Measurements from ENCODE around the gene GGT1.
"Not testable (repeated sequence)": the region's sequence is repeated elsewhere in the genome, so short reads cannot be mapped to it uniquely, and the experiment has no call there.

GGT1 gene

DNA sequence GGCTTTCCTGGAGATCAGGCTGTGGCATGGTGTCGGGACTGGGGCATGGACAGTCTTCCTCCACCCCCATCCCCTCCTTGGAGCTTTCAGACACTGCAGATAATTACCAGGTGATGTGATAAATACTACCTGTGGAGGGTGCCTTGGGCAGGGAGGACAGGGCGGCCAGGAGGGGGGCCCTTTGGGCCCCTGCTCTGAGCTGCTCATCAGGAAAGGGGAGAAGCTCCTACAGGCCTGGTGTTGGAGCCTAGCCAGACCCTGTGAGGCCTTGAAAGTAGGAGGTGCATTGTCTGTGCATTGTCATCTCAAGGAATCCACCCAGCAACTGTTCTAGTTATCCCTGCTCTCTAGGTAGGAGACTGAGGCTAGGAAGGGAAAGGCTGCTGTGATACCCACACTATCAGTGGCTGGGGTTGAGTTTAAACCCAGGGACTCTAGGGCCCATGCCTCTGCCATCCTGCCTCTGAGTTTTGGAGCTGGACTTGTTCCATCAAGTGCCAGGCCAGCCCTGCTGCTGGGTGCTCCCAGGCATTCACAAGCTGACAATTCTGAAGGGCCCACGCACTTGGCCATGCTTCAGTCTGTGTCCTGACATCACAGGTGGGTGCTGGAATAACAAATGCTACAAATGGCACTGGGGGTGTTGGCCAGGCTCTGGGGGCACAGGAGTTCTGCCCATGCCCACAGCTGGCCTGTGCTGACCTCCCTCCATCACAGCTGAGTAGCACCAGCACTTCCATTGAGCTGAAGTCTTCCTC lies 2.9 kb upstream of the GGT1 start:
- DNase-seq, result not testable (repeated sequence)

DNA sequence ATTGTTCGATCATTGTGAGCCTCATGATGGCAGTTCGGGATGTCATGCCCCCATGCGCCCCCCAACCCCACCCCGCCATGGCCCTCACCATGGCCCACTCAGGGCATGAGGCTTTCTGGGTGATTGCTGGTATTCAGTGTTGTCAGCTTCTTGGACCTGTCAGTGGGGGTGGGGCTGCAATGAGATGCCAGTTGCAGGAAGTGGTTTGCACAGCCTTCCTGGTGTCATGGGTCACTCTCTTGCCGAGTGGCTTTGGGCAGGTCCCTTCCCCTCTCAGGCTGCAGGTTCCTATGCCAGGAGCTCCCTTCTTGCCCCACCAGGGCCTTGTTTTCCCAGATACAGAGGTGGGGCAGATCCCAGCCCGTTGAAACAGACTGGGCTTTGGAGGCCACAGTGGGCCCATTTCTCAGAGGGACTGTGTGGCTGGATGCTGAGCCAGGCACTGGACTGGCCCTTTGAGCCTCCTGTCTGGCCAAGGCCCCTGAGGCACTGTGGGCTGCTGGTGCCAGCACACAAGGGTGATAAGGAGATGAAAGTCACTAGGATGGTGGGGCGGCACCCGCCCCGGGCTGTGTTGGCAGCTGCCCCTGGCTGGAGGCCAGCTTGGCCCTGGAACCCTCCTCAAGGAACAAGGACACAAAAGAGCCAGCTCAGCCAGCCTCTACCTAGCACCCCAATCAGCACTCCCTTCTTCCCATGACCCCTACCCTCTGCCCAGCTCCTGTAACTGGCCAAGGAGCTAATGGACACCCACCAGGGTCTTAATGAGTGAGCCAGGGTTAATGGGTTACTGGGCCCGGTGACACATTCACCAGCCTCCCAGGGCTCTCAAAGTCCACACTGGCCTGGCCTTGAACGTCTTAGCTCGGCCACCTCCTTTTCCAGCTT lies 1.5 kb upstream of the GGT1 start:
- peak; percentile 42 for DNase-seq

DNA sequence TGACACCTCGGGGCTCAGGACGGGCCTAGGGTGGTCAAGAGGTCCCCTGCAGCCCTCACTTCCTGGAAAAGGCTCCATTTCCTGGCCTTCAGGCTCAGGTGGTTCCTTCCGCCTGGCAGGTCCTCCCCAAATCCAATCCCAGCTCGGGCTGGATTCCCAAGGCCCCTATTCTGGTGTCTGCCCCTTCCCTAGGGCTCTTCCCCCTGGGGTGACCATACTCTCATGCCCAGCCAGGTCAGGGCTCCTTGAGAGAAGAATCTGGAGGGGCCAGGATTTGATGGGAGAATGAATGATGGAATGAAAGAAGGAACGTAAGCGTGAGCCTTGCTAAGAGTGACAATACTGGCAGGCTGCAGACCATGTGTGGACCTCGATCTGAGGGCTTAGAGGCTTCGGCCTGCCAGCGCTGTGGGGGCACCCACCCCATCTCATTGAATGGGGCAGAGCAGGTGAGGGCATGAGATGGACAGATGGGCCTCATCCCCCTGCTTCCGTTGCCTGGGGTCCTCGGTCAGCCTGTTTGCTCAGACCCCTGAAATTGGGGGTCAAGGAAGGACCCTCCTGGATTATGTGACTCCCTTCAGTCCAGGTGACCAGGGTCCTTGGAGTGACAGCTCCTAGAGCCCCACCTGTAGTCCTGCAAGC lies 766 bp upstream of the GGT1 start:
- DNase-seq, result not testable (repeated sequence)

DNA sequence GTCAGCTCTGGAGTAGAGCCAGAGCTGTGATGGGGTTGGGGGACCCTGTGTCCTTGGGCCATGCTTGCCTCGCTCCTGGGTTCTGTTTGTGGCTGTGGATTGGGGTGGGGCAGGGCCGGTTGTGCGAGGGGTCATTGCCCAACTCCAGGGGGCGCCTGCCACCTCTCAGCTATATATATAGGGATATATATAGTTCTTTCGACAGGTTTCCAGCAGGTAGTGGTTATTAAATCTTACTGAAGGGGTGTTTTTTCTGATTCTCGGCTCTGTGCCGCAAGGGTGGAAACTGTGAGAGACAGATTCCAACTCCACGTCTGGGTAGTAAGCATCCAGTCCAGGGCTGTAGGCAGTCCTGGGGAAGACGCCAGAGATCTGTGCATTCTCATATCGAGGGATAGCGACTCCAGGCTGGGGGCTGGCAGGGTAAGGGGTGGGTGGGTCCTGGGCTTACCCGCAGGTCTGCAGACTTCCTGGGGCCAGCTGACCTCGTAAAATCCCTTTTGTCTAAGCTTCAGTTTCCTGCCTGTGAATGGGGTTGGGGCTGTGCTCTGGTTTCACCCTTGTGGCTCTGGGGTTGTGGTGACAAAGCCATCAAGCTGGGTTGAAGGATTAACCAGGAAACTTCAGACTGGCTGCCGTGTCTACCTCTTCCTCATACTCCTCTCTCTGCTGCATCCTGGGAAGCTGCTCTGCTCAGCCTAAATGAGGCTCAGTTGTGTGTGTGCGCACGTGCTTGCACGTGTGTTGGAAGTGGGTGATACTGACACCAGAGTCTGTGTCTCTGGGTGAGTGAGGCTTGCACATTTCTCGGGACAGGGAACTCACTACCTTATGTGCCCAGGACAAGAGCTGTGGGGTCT lies 1.0 kb downstream of the GGT1 start:
- peak; percentile 68 for DNase-seq

DNA sequence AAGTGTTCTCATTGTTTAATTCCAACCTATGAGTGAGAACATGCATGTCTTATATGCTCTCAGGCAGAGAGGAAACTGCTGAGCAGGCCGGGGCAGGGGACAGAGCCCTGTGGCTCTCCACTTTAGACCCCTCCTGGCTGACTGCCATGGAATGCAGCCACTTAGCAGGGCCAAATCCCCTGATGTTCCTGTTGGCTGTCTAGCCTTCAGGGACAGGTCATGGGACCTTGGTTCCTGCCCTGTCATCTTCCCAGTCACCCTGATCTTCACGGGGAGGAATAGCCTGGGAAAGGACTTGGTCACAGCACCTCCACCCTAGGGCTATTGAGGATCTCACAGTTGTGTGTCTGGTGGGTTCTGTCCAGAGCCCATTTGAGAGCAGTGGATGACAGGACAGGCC lies 3.3 kb downstream of the GGT1 start:
- DNase-seq, result not testable (repeated sequence)

DNA sequence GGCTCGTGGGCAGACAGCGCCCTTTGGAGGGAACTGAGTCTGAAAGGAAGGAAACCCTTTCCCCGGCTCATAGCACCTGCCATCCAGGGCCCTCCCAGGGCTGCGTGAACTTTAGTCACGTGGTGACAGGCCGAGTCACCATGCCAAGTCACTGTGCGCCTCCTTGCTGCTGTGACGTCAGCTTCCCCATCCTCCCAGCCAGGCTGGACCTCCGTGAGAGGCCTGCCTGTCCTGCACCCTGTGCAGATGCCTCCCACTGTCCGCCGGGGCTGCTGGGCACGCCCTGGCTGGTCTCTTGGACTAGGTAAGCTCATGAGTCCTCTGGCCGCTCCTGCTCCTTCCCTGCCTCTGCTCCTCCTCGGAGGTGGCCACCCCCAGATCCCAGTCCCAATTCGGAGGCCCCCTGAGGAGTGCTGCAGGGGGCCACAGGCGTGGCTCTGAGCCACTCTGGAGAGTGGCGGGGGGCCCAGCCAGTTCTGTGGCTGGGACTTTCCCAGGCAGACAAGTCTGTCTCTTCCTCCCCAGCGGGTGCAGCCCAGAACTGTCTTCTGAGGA lies 4.5 kb downstream of the GGT1 start:
- peak; percentile 41 for DNase-seq

DNA sequence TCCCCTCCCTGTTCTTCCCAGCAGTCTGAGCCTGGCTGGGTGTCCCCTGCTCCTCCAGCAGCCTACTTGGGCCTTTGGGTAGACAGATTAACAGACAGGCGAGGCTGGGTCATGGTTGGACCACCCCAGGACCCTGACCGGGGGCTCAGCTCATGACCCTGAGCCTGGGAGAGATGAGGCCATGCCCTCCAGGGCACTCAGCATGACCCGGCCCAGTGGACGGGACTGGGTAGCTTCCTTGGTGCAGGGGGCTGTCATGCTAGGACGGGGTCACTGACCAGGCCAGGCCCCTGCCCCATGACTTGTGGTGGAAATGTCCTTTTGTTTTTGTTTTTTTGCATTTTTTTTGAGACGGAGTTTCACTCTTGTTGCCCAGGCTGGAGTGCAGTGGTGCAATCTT lies 5.3 kb downstream of the GGT1 start:
- not testable (repeated sequence) for DNase-seq

DNA sequence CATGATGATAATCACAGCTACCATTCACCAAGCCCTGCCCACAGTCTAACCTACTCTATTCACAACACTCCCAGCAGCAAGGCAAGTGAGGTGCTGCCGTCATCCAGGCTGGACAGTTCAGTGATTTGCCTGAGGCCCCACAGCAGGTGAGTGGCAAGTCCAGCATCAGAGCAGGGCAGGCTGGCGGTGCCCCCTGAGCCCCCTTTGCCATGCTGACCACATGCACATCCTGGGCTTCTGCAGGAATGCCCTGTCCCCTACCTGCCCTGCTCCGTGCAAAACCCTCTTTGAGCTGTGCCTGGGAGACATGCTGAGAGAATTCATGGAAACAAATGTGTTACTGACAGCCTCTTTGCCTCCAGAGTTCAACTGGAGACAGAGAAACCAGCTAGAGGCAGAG lies 6.9 kb downstream of the GGT1 start:
- DNase-seq, result not testable (repeated sequence)

DNA sequence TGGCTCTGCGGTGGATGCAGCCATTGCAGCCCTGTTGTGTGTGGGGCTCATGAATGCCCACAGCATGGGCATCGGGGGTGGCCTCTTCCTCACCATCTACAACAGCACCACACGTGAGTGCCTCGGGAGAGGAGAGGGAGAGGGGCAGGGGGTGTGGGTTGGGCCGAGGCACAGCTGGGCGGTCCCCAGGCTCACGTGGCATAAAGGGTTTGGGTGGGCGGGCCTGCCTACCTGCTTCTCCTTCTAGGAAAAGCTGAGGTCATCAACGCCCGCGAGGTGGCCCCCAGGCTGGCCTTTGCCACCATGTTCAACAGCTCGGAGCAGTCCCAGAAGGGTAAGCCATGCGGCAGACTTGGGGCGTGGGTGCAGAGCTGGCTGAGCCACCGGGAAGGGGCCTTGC lies 11.8 kb downstream of the GGT1 start:
- not testable (repeated sequence) for DNase-seq

DNA sequence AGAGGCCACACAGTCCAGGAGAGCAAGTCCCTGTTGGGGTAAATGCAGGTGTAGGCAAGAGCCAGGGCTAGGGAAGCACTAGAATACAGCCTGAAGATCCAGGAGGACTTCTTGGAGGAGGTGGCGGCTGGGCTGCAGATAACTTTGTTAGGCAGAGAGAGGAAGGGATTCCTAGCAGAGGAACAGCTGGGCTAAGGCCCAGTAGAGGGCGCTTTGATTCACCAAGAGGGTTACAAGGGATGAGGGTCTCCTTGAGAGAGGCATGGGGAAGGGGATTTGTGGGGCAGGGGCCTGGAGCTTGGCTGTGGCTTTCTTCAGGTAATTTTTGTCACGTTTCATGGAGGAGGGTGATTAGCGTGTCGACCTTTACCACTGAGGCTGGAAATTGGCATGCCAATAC lies 18.3 kb downstream of the GGT1 start:
- DNase-seq, result not testable (repeated sequence)

DNA sequence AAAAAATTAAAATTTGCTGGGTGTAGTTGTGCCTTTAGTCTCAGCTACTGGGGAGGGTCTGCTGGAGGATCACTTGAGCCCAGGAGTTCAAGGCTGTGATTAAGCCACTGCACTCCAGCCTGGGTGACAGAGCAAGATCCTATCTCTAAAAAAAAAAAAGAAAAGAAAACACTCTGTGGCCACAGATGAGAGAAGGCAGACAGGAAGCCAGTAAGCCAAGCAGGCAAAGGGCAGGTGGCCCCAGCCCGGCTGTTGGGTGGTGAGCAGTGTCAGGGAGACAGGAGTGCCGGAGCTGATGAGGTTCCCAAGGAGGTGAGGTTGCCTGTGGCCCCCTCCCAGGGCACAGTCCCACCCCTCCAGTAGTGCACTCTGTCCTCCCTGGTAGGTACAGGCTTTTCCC lies 19.6 kb downstream of the GGT1 start:
- DNase-seq, result not testable (repeated sequence)

DNA sequence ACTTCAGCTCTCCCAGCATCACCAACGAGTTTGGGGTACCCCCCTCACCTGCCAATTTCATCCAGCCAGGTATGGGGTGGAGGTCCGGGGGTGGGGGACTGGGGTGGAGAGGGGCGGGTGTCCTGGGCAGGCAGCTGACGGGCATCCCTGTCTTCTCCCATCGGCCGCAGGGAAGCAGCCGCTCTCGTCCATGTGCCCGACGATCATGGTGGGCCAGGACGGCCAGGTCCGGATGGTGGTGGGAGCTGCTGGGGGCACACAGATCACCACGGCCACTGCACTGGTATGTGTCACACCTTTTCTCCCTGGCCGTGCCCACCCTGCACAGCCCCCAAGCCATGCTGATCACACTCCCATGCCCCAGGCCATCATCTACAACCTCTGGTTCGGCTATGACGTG lies 24.9 kb downstream of the GGT1 start:
- not testable (repeated sequence) for DNase-seq

DNA sequence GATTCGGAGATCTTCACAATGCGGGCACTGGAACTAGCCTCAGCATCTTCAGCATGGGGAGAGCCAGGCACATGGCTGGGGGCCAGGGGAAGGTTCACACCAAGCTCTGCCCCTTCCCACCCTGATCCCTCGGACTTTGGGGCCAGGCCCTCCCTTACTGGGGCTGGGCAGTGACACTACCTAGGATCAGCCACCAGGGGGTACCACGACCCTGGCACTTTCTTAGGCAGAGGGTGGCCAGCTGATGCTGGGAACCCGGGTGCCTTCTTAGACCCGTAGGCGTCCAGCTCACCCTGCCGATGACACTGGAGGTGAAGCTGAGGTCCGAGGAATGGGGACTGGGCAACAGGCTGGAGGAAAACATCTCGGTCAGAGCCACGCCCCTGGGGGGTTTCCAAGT lies 26.1 kb downstream of the GGT1 start:
- DNase-seq, result not testable (repeated sequence)

DNA sequence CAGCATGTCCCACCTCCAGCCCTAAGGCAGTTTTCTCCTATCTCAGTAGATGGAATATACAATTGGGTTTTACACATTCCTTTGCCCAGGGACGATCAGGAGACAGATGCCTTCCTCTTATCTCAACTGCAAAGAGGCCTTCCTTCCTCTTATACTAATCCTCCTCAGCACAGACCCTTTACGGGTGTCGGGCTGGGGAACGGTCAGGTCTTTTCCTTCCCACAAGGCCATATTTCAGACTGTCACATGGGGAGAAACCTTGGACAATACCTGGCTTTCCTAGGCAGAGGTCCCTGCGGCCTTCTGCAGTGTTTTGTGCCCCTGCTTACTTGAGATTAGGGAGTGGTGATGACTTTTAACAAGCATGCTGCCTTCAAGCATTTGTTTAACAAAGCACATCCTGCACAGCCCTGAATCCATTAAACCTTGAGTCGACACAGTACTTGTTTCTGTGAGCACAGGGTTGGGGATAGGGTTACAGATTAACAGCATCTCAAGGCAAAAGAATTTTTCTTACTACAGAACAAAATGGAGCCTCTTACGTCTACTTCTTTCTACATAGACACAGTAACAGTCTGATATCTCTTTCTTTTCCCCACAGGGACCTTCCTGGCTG lies 27.9 kb downstream of the GGT1 start:
- DNase-seq, result not testable (repeated sequence)

DNA sequence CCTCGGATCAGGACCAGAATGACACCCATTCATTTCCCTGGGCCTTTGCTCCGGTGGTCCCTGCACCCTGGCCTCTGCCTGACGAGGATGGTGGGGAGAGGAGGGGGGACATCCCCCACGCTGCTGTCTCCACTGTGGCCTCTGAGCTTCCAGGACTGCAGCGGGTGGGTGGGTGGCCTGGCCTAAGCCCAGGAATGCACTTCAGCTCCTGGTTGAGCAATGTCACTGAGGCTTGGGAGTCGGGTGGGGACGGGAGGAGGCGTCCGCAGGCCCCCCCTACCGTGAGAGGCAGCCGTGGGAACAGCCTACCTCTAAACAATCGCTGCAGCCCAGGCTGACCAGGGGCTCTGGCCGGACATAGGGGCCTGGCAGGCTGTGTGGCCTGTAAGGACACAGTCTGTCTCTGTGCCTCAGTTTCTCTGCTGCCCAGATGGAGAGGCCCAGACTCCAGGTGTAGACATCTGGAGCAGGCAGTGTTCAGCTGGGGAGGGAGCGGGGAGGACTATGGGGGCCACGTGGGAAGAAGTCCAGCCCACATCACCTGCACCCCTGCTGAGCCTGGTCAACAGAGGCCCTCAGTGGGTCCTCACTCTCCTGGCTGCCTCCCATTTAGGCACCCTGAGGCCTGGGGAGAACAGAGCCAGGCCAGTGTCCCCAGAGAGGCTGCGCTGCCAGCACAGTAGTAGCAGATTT lies 28.6 kb downstream of the GGT1 start:
- not testable (repeated sequence) for DNase-seq

DNA sequence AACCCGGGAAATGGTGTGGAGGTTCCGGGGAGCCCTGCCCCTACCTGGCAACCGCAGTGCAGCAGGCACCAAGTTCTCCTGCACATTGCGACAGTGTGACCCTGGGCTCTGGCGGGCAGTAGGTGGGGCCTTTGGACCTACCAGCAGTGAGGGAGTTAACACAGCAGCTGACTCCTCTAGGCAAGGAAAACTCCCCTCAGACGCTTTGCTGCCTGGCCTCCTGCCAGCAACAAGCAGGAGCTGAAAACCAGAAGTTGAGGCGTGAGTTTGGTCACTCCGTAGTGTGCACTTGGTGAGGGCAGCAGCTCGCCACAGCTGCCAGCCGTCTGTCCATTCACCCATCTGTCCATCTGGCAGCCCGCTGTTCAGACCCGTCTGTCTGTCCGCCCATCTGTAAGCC lies 29.6 kb downstream of the GGT1 start:
- DNase-seq, result peak; percentile 20

DNA sequence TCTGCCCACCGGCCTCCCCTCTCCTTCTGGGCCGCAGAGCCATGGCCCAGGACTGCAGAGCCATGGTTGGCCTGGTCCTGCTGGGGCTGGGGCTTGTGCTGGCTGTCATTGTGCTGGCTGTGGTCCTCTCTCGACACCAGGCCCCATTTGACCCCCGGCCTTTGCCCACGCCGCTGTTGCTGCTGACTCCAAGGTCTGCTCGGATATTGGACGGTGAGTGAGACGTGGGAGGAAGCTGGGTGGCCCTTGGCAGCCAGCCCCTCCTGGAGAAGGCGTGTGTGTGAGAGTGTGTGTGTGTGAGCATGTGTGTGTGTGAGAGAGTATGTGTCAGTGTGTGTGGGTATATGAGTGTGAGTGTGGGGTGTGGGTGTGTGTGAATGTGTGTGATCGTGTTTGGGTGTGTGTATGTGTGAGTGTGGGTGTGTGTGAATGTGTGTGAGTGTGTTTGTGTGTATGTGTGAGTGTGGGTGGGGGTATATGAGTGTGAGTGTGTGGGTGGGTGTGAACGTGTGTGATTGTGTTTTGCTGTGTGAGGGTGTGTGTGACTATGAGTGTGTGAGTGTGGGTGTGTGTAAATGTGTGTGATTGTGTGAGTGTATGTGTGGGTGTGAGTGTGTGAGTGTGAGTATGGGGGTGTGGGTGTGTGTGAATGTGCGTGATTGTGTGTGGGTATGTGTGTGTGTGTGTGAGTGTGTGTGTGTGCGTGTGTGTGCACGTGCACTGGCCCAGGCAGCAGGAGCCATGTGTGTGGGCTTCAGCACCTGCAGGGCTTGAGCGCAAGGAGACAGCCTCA lies 30.4 kb downstream of the GGT1 start:
- DNase-seq, result not testable (repeated sequence)

DNA sequence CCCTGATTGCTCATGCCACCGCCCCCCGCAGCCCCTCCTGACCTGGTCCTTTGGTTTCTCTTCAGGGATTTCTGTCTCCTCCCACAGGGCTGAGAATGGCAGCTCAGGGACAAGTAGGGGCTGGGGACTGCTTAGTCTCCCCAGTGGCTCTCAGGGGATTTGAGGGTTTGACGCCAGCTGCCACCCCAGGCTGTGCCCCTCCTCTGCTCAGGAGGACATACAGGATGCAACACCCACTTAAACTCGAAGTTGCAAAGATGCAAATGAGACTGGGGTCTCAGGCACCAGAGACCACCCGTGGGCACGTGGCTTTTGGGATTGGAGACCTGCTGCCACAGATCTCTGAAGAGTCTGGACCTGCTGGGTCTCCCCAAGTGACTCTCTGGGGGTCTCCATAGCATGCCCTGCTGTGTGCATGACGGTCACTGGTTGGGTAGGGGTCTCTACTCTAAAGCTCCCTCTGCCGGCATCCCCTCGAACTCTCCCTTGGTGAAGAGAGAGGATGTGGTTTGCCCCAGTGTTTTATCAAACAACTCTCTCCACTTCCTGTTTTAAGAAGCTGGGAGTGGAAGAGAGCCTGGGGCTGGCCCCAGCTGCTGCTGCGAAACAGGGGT lies 31.9 kb downstream of the GGT1 start:
- DNase-seq, result not testable (repeated sequence)

DNA sequence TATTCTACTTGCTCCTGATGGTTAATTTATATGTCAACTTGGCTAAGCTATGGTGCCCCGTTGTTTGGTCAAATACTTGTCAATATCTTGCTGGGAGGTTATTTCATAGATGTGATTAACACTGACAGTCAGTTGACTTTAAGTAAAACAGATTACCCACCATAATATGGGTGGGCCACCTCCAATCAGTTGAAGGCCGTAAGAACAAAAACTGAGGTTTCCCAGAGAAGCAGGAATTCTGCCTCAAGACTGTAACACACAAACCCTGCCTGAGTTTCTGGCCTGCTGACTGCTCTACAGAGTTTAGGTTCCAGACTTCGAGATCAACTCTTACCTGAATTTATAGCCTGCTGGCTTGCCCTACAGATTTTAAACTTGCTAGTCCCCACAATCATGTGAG lies 33.5 kb downstream of the GGT1 start:
- not testable (repeated sequence) for DNase-seq

DNA sequence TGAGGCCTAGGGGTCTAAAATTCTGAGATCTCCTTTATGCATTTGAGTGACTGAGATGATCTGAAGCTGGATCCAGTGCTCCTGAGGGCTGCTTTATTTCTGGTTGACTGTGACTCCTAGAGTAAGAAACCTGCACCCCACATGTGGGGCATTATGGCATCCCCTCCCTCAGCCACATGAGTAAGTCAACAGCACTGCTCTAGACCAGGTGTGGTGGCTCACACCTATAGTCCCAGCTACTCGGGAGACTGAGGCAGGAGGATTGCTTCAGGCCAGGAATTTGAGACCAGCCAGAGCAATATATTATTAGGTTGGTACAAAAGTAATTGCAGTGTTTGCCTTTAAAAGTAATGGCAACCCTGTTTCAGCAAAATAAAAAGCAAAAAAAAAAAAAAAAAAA lies 39.3 kb downstream of the GGT1 start:
- DNase-seq, result not testable (repeated sequence)
